HFF-Myc (cell line): ENCODE measurements around the gene MAP4K4.

Experiments used
- DNase-seq: peaks from one replicate; pipeline ENCODE4 v3.0.0-alpha.2; 2011; ENCODE audit warnings: low read depth; ENCODE audit errors: extremely low read depth
- H3K4me3 ChIP-seq: replicated peaks from 2 replicates; pipeline ENCODE4 v1.5.1; 2011; ENCODE audit warnings: low read depth, mild to moderate bottlenecking, control low read depth, low read length
- TF ChIP-seq, protein P1 (sequence below): IDR thresholded peaks from 2 replicates; pipeline ENCODE4 v1.5.1; 2012; ENCODE audit warnings: mild to moderate bottlenecking, low read depth, low read length, control low read depth; ENCODE audit errors: missing control alignments

MAP4K4 gene

GRCh38 chr2:101698844-101699754 lies 1.6 kb downstream of the MAP4K4 start:
- no peak for DNase-seq
- peak overlapping the region; percentile 91 for H3K4me3 ChIP-seq
- TF ChIP-seq, protein P1, sequence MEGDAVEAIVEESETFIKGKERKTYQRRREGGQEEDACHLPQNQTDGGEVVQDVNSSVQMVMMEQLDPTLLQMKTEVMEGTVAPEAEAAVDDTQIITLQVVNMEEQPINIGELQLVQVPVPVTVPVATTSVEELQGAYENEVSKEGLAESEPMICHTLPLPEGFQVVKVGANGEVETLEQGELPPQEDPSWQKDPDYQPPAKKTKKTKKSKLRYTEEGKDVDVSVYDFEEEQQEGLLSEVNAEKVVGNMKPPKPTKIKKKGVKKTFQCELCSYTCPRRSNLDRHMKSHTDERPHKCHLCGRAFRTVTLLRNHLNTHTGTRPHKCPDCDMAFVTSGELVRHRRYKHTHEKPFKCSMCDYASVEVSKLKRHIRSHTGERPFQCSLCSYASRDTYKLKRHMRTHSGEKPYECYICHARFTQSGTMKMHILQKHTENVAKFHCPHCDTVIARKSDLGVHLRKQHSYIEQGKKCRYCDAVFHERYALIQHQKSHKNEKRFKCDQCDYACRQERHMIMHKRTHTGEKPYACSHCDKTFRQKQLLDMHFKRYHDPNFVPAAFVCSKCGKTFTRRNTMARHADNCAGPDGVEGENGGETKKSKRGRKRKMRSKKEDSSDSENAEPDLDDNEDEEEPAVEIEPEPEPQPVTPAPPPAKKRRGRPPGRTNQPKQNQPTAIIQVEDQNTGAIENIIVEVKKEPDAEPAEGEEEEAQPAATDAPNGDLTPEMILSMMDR = no peak

DNA sequence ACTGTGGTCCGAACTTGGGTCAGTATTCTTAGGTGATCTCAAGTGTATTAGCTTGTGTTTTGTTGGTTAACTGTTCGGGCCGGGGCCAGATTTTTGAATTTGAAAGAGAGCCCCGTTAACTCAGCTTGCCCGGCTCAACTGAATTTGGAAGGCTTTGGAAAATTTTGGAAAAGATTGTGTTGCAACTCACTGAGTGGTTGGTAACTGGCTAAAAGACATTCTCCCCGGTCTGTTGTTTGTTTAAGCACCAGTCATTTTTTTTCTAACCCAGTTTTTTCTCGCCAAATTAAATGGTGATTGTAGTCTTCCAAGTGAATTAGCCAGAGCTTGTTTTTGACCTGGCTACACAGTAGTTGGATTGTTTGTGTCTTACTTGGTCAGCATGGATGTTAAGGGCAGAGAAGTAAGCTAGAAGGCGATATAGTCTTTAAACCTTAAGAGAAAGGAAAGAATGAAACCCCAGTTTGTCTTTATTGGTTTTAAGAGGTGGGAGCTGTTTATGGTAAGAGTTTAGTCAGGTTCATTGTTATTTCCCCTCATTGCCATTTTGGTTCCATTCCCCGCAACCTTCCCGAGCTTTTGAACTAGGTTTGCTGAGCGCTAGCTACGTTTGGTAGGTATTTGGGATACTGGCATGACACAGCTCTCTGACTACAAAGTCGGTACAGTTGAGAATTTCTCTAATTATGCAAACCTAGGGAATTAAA lies 2.4 kb downstream of the MAP4K4 start:
- H3K4me3 ChIP-seq = peak overlapping the region; percentile 91
- DNase-seq = no peak
- TF ChIP-seq, protein P1 = no peak

DNA sequence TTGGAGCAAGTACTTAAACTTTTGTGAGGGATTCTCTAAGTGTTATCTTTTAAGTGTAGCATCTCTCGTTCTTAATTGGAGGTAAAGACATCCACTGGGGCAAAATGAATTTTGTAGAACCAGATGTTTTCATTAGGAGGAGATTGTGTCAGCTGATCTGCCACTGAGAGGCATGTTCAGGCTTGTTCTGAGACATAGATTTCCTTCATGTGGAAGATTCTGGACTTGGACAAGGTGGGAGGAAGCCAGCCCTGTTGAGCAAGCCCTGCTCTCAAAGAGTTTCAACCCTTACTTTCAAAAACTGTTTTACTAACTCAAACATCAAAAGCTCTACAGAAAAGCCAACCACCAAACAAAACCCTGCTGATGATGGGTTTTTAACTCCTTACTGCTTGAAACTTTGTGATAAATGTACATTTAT lies 6.5 kb downstream of the MAP4K4 start:
- peak; percentile 57 for DNase-seq
- H3K4me3 ChIP-seq = no peak overlapping the region
- TF ChIP-seq, protein P1 = no peak

- TF ChIP-seq, protein P1 = no peak
- no peak overlapping the region for H3K4me3 ChIP-seq
- DNase-seq = no peak
Observed at GRCh38 chr2:101704816-101705578, 7.5 kb downstream of the MAP4K4 start.

- H3K4me3 ChIP-seq = no peak overlapping the region
- DNase-seq = no peak
- TF ChIP-seq, protein P1 = no peak
Observed at GRCh38 chr2:101706121-101706818, 8.8 kb downstream of the MAP4K4 start.

DNA sequence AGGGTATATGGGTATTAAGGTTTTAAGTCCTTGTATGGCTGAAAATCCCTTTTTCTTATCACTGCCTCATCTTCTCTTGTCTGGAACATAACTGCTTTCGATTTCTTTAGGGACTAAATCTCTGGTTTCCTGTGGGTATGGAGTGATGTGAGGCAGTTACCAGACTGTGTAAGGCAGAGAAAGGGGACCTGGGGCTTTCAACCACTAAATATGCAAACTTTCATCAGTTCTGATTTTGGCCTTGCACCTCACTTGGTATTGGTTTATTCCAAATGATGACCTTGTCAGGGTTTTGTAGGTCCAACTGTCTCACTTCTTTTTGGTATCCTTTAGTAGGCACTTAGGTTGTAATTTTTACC lies 9.3 kb downstream of the MAP4K4 start:
- TF ChIP-seq, protein P1 = no peak
- no peak for DNase-seq
- no peak overlapping the region for H3K4me3 ChIP-seq
